ENCODE data around the gene LENEP.

DNA sequence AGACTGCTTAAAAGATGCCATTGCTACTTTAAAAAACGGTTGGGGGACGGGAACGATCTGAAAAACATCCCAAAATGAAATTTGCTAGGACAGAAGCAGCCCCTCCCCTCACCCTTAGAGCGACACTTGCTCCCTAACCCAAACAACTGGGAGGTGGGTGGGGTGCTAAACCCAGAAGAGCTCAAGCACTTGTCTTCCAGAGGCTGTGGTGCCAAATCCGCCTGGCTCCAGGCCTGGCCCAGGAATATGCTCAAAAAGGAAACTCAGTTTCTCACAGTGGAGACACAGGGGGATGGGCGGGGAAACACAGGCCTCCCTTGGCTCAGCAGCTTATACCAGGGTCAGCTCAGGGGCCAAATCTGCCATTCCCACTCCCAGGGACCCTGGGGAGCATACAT lies 36.8 kb upstream of the LENEP start:
- TF ChIP-seq, protein P1, sequence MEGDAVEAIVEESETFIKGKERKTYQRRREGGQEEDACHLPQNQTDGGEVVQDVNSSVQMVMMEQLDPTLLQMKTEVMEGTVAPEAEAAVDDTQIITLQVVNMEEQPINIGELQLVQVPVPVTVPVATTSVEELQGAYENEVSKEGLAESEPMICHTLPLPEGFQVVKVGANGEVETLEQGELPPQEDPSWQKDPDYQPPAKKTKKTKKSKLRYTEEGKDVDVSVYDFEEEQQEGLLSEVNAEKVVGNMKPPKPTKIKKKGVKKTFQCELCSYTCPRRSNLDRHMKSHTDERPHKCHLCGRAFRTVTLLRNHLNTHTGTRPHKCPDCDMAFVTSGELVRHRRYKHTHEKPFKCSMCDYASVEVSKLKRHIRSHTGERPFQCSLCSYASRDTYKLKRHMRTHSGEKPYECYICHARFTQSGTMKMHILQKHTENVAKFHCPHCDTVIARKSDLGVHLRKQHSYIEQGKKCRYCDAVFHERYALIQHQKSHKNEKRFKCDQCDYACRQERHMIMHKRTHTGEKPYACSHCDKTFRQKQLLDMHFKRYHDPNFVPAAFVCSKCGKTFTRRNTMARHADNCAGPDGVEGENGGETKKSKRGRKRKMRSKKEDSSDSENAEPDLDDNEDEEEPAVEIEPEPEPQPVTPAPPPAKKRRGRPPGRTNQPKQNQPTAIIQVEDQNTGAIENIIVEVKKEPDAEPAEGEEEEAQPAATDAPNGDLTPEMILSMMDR (conservative IDR thresholded peaks at IDR 0.05): no peak
- TF ChIP-seq ZFX (IDR thresholded peaks at IDR 0.05): no peak

Data from C4-2B (cell line).